Hematopoietic multipotent progenitor cell treated with erythropoietin and hydrocortisone succinate and interleukin-3 and kit ligand, for 8 days (in vitro differentiated cells): Measurements from ENCODE around the gene TREH.
"Not testable (repeated sequence)": the region's sequence is repeated elsewhere in the genome, so short reads cannot be mapped to it uniquely, and the experiment has no call there.

Experiments
- DNase-seq: peaks from one replicate; pipeline ENCODE4 v3.0.0-alpha.2; 2015

TREH gene, protein sequence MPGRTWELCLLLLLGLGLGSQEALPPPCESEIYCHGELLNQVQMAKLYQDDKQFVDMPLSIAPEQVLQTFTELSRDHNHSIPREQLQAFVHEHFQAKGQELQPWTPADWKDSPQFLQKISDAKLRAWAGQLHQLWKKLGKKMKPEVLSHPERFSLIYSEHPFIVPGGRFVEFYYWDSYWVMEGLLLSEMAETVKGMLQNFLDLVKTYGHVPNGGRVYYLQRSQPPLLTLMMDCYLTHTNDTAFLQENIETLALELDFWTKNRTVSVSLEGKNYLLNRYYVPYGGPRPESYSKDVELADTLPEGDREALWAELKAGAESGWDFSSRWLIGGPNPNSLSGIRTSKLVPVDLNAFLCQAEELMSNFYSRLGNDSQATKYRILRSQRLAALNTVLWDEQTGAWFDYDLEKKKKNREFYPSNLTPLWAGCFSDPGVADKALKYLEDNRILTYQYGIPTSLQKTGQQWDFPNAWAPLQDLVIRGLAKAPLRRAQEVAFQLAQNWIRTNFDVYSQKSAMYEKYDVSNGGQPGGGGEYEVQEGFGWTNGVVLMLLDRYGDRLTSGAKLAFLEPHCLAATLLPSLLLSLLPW

DNA sequence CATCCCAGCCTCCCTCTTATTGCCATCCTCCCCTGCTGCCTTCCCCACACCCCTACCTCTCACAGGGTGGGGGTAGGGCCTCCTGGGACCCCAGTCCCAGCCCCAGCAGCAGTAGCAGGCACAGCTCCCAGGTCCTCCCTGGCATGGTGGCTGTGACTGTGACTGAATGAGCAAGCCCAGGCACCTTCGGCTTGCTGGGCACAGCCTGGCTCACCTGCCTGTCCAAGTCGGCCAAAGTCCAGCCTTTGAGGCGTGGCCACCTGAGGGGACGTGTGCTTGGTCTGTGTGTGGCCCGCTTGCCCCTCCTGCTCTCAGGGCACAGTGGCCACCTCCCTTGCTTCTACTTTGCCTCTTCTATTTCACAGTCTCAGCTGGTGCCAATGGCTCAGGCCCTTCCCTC lies at the start of gene TREH:
TSS of gene TREH (minus strand) at position 168 of the 400 bp plus-strand sequence. CDS start at position 145, 23 bp downstream.
- no peak for DNase-seq

DNA sequence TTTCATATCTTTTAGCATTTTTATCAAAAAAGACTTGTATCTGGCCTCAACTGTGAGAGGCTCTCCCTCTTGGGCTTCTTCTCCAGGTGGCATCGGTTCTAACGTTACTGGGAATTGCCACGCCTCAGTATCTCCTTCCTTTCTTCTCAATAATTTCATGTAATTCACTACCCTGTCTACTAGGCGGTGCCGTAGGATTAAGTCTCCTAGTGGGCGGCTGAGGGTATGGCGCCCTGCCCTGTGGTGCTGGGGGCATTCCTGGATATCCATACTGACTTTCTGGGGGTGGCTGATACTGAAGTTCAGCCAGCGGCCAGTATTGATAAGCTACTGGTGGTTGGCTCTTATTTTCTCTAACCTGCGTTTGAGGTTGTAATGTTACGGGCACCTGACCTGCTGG lies 48.7 kb upstream of the TREH start:
- not testable (repeated sequence) for DNase-seq

DNA sequence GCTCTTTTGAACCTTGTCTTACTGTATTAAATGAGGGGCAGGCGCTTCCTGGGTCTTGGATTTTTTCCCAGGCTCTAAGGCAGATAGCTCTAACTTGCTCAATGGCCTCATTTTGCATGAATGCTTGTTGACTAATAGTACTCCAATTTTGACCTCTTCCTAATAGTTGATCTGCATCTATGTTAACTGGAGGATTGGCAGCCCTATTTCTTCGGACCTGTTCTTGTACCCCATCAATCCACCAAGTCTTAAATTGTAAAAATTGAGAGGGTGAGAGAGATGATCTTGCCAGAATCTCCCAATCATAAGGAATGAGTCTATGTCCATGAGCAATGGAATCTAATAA lies 48.2 kb upstream of the TREH start:
- not testable (repeated sequence) for DNase-seq

DNA sequence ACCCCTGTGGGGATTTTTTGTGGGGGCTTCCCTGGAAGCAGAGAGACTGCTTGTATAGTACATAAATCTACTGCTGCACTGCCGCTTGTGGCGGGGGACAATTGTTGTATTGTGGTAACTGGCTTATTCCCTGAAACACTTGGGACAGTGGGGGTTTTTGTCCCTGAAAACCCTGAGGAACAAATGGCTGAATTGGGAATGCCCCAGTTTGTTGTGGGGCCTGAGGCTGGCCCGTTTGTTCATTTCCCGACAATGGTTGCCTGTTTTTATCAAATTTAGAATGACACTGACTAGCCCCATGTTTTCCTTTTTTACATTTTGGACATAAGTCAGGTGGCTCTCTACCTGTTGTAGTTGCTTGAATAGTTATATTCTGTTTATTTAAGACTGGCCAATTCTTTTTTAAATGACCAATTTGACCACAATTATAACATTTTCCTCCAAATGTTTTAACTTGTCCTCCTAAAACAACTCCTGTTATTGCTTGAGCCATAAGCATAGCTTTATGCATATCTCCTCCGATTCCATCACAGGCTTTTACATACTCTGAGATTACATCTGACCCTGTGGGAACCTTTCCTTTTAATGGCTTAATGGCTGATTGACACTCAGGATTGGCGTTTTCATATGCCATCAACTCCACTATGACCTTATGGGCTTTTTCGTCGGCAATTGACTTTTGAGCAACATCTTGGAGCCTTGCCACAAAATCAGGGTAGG lies 47.7 kb upstream of the TREH start:
- not testable (repeated sequence) for DNase-seq

DNA sequence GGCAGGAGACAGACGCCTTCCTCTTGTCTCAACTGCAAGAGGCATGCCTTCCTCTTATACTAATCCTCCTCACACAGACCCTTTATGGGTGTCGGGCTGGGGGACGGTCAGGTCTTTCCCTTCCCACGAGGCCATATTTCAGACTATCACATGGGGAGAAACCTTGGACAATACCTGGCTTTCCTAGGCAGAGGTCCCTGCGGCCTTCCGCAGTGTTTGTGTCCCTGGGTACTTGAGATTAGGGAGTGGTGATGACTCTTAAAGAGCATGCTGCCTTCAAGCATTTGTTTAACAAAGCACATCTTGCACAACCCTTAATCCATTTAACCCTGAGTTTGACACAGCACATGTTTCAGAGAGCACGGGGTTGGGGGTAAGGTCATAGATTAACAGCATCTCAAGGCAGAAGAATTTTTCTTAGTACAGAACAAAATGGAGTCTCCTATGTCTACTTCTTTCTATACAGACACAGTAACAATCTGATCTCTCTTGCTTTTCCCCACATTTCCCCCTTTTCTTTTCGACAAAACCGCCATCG lies 42.1 kb upstream of the TREH start:
- not testable (repeated sequence) for DNase-seq

DNA sequence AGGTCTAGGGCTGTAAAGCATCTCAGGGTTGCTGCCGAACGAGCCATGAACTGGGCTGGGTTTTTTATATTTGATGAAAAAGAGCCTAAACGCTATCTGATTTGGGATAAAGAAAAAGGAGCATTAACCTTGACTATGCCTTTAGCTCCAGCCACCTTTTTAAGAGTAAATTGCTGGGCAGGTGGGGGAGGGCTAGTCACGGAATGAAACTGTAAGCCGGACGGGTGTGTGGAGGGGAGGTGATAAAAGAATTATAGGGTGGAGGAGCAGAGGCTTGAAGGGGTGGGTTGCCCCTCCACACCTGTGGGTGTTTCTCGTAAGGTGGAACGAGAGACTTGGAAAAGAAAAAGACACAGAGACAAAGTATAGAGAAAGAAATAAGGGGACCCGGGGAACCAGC lies 41.3 kb upstream of the TREH start:
- not testable (repeated sequence) for DNase-seq

DNA sequence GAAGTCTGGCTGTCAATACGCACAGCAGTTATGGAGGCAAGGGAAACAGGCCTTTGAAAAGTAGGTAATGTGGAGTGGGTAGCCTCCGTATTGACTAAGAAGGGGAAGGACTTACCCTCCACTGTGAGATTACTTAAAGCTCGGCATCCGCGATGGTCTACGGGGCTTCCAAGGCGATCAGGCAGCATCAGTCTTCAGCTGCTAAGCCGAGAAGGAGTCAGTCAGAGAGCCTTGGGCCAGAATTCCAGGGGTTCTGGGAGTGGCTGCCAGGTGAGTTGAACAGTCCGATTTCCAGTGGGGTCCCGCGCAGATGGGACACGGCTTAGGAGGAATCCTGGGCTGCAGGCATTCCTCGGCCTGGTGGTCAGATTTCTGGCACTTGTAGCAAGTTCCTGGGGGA lies 40.6 kb upstream of the TREH start:
- not testable (repeated sequence) for DNase-seq

DNA sequence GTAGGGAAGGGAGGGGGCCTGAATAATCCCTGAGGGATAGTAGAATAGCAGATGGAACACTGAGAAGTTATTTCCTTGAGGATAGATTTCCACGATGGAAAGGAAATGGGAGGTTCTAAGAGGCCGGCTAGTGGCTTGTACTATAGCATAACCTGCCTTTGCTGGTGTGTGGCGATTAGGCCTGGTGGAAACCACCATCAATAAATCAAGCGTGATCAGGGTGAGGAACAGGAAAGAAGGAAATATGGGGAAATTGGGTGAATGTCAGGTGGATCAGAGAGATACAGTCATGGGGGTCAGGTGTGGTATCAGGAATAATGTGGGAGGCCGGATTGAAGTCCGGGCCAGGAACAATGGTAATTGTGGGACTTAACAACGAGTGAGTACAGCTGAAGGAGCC lies 39.1 kb upstream of the TREH start:
- not testable (repeated sequence) for DNase-seq

DNA sequence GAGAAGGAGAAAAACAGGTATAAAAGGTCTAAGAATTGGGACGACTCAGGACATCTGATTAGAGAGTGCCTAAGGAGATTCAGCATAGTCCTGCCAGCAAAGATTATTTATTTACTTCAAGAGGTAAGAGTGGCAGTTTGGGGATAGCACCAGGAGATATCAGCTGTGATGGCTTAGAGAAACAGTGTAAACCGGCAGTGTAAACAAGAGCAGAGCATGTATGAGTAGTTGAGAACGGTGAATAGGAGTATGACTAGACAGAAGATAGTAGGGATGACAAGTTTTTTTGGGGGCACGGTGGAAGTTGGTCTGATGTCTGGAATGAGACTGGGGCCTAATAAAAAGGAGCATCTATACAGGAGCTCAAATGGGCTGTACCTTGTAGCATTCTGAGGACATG lies 38.3 kb upstream of the TREH start:
- not testable (repeated sequence) for DNase-seq

DNA sequence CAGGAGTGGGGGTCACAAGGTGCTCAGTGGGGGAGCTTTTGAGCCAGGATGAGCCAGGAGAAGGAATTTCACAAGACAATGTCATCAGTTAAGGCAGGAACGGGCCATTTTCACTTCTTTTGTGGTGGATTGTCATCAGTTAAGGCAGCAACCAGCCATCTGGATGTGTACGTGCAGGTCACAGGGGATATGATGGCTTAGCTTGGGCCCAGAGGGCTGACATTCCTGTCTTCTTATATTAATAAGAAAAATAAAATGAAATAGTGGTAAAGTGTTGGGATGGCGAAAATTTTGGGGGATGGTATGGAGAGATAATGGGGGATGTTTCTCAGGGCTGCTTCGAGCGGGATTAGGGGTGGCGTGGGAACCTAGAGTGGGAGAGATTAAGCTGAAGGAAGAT lies 37.8 kb upstream of the TREH start:
- not testable (repeated sequence) for DNase-seq

DNA sequence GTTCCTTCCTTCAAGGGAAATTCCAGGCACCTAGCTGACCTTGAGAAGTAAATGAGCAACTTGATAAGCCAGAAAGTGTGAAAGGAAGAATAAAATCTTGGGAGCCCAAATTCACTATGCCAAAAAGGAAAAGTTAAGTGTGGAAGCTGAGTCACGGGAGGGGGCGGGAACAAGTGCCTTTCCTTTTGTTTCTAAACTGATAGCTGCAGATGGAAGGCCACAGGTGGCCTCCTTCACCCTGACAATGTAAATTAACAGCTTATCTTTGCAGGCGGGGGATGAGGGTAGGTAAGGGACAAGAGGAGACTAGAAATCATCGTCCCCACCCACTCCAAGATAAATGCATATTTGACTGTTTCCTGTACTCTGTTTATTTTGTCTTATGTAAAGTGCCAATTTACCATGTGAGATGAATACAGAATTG lies 36.4 kb upstream of the TREH start:
- peak; percentile 34 for DNase-seq

DNA sequence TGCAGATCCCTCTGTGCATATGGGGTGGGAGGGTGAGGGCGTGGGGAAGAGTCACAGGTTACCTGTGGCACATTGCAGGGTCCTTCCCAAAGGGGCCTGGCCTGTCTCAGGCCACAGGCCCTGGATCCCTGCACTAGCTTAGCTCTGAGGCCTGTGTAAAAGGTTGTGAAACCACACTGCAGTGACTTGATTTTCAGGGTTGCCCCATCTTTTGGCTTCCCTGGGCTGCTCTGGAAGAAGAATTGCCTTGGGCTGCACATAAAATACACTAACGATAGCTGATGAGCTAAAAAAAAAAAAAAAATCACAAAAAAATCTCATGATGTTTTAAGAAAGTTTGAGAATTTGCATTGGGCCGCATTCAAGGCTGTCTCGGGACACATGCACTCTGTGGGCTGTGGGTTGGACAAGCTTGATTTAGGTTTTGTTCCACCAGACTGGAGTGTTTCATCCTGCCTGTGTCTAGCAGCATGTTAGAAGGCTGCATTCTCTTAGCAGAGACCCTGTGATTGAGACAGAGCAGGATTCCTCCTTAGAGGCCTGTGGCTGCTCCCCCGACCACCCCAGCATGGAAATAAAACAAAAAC lies 35.9 kb upstream of the TREH start:
- DNase-seq, result peak; percentile 3

DNA sequence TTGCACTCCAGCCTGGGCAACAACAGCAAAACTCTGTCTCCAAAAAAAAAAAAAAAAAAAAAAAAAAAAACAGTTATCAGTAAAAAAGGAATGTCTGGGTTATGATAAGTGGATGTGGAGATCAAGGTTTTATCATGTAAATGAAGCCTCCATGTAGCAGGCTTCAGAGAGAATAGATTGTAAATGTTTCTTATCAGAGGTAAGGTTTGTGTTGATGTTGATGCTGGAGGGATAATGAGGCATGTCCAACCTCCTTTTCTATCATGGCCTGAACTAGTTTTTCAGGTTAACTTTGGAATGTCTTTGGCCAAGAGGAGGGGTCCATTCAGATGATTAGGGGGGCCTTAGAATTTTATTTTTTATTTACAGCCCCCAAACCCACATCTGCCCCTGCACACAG lies 35.4 kb upstream of the TREH start:
- DNase-seq, result peak; percentile 25

DNA sequence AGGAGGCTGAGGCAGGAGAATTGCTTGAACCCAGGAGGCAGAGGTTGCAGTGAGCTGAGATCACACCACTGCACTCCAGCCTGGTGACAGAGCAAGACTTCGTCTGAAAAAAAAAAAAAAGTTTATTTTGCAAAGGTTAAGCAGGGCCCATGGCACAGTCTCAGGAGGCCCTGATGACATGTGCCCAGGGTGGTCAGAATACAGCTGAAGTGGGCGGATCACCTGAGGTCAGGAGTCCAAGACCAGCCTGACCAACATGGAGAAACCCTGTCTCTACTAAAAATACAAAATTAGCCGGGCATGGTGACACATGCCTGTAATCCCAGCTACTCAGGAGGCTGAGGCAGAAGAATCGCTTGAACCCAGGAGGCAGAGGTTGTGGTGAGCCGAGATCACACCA lies 35.0 kb upstream of the TREH start:
- not testable (repeated sequence) for DNase-seq

DNA sequence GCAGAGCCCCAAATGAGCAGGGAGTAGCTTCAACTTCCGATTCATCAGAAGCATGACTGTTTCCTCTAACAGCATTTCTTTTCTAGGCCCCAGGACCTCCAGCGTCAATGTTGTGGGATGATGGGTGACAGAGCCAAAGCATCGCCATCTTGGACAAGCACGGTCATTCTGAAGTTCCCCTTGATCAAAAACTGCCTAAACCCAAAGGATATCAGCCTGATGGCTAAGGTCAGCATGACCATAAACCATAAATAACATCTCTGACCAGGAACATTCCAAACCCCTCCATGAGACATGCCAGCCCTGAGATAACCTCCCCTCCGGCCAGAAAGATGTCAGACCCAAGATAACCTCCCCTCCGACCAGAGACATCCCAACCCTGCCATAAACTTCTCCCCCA lies 28.8 kb upstream of the TREH start:
- no peak for DNase-seq

DNA sequence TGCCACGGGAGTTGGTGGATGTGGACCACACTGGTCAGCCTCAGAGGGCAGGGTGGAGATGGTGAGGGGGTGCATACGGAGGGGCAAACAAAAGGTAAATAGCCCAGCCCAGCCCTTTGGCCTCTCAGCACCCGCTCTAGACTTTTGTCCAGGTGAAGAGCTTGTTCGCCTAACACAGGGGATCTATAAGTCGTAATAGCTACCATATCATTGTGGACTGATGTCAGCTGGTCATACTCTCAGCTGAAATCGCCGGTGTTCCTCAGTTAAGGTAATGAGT lies 27.0 kb upstream of the TREH start:
- no peak for DNase-seq

DNA sequence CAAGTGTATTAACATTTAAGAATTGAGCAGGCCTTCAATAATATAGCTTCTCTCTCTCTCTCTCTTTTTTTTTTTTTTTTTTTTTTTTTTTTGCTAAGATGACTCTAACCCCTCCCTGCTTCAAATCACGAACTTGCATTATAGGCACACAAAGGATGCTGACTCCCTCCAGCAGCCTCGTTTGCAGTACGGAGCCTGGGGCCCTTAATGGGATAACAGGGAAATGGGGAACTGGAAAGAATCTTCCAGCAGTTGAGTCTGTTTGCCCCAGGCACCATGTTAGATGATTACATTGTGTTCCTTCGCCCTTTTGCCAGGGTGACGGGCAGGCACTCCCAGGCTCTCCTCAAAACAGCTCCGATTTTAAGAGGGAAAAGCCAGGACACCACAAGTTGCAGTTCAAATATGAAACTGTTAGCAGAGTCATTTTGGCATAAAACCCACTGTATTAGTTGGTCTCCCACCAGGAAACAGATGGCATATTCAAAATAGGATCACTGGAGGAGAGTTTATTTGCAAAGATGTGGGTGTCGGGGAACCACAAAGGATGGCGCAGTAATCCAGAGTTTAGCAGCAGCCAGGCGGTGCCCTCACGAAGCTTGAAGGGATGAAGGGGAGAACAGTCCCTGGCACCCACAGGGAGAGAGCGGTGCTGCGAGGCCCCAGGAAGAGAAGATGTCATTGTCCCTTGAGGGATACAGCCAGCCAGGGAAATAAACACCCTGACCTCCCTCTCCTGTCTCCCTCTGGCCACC lies 26.5 kb upstream of the TREH start:
- no peak for DNase-seq

DNA sequence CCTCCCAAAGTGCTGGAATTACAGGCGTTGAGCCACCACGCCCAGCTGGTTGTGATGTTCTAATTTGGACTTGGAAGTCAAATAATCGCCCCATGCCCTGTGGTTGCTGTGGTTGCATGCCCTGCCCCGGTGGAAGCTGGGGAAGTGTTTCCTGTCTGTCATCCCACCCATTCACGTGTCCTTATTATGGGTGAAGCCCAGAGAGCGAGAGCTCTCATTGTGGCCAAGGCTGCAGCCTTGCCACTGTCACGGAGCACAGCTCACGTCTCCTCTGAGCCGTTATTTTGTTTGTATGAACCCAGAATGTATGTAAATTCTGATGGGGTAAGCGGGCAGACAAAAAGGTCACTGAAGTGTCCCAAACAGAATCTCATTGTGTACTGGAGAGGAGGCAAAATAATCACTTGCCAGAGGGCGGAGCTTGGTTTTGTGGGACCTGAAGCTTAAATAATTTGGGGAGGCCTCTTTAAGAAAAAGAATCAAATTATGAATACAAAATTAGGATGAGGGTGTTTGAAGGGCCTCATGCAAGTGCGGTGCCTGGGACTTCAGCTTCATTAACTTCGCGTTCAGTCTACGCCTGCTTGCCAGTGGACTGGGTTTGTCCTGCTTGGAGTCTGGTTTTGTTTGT lies 25.8 kb upstream of the TREH start:
- peak; percentile 67 for DNase-seq

DNA sequence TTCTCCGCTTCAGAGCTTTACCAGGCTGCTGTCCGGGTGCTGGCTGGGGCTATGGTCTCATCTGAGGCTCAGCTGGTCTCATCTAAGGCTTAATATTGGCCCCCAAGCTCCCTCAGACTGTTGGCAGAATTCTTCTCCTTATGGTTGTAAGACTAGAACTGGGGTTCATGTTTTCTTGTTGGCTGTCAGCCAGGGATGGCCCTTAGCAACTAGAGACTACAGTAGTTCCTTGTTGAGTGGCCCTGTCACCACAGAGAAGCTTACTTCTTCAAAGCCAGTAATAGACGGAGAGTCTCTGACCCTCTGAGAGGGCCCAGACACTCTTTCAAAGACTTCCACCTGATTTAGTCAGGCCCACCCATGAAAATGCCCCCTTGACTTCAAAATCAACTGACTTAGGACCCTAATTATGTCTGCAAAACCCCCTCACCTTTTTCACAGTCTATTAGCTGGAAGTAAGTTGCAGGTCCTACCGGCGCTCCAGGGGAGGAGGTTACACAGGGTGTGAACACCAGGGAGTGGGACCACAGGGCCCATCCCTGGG lies 24.2 kb upstream of the TREH start:
- peak; percentile 27 for DNase-seq

DNA sequence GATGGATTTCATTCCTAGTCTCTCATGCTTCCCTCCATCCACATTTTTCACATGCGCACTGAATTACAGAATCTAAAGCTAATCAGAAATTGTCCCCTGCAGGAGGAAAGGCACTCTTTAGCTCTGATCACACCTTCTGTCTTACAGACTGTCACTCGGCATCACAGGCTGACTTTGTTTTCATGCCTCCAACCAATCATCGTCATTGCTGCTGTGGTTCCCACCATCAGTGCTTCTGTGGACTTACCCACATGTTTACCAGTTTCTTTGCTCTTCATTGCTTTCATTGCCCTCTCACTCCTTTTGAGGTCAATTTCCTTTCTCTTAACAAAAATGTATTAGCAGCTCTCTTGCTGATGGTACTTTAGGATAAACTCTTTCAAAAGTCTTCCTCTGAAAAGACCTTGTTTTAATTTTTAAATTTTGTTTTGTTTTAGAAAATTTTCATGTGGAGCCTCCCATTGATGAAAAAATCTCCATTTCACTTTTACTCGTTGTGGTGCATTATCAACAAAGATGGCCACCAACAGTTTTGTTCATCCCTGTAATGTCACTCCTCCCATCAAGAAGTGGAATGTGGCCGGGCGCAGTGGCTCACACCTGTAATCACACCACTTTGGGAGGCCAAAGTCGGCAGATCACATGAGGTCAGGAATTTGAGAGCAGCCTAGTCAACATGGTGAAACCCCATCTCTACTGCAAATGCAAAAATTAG lies 20.2 kb upstream of the TREH start:
- DNase-seq, result no peak

DNA sequence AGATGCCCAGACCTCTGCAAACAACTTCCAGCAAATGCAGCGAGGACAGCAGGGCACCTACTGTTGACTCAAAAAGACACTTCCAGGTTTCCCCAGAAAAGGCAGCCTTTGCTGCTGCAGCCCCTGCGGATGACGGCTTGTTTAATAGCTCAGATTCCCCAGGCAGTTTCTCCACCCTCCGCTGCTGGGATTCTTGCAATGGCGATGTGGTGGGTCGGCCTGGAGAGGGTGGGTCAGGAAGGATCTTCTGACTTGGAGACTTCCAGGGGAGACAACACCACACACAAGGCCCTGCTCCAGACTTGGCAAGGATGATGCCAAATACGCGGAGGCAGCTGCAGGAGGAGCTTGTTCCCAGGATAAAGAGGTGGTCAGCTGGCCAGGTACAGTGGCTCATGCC lies 17.9 kb upstream of the TREH start:
- DNase-seq, result no peak
